ENCODE results near the gene MPEG1.

- TF ChIP-seq, protein P1, sequence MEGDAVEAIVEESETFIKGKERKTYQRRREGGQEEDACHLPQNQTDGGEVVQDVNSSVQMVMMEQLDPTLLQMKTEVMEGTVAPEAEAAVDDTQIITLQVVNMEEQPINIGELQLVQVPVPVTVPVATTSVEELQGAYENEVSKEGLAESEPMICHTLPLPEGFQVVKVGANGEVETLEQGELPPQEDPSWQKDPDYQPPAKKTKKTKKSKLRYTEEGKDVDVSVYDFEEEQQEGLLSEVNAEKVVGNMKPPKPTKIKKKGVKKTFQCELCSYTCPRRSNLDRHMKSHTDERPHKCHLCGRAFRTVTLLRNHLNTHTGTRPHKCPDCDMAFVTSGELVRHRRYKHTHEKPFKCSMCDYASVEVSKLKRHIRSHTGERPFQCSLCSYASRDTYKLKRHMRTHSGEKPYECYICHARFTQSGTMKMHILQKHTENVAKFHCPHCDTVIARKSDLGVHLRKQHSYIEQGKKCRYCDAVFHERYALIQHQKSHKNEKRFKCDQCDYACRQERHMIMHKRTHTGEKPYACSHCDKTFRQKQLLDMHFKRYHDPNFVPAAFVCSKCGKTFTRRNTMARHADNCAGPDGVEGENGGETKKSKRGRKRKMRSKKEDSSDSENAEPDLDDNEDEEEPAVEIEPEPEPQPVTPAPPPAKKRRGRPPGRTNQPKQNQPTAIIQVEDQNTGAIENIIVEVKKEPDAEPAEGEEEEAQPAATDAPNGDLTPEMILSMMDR (IDR thresholded peaks at IDR 0.05) = no peak
- TF ChIP-seq POLR2A (IDR thresholded peaks at IDR 0.05) = no peak
These were observed 40.3 kb upstream of the MPEG1 start for GRCh38 chr11:59253001-59253400.

Measured in uterus (tissue), 2 donors.